ENCODE measurements around the gene PCNX1. TPM values are rescaled to one million over a fixed set of nuclear protein-coding genes. Genes with fewer than 3 reads are reported as not detected.
"Not testable (repeated sequence)": the region's sequence is repeated elsewhere in the genome, so short reads cannot be mapped to it uniquely, and the experiment has no call there.

The PCNX1 gene
- polyA plus RNA-seq, 1 experiment, result 54.2 TPM

GRCh38 chr14:71143381-71144290 is 236.4 kb downstream of the PCNX1 start:
- Histone ChIP-seq H3K27ac (ENCODE audit: low read depth, low read length) (peak overlapping the region; percentile 95), H3K4me3 (ENCODE audit: low read depth, low read length) (no peak overlapping the region), H3K27me3 (ENCODE audit: control insufficient read depth, insufficient read depth, low read length) (no peaks in the 10 kb centered on the region), H3K9me3 (ENCODE audit: control insufficient read depth, insufficient read depth, low read length) (no peaks in the 10 kb centered on the region; the same call in none of the 2 replicates)
- ChIA-PET CTCF (interaction anchor here (0.8 to 3.9 kb wide), 3 partner anchors 23 to 712 kb away, joined by 4 to 48 read pairs (median 5); no protein-coding TSS in a partner anchor), POLR2A (interaction anchor here (1.3 kb wide), 1 partner anchor 178 kb away, joined by 14 read pairs; the partner anchor contains the start of gene SIPA1L1)
- TF ChIP-seq, protein P1, sequence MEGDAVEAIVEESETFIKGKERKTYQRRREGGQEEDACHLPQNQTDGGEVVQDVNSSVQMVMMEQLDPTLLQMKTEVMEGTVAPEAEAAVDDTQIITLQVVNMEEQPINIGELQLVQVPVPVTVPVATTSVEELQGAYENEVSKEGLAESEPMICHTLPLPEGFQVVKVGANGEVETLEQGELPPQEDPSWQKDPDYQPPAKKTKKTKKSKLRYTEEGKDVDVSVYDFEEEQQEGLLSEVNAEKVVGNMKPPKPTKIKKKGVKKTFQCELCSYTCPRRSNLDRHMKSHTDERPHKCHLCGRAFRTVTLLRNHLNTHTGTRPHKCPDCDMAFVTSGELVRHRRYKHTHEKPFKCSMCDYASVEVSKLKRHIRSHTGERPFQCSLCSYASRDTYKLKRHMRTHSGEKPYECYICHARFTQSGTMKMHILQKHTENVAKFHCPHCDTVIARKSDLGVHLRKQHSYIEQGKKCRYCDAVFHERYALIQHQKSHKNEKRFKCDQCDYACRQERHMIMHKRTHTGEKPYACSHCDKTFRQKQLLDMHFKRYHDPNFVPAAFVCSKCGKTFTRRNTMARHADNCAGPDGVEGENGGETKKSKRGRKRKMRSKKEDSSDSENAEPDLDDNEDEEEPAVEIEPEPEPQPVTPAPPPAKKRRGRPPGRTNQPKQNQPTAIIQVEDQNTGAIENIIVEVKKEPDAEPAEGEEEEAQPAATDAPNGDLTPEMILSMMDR (IDR thresholded peaks at IDR 0.05; ENCODE audit: low read depth, low read length), result no peak
- peak; percentile 15 for DNase-seq (ENCODE audit: low read depth, low spot score)

- CTCF ChIA-PET, POLR2A ChIA-PET: not testable (repeated sequence)
Measured at GRCh38 chr14:71147335-71147734, 240.1 kb downstream of the PCNX1 start.

DNA sequence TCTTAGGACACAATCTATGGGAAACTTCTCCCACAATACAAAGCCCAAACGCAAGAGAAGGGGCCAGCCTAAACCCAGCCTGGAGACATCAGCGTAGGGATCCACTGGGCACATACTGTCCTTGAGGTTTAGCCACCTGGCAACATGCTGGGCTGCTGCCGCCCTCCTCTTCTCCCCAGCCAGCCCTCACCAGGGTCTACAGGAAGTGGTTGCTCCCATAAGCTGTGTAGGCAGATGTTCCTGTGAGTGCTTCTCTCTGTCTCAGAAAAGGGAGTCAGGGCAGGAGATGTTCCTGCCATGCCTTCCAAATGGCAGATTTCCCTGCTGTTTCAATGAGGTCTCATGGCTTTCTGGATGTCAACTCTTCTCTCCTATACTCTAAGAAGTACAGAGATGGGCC is 241.4 kb downstream of the PCNX1 start:
- ChIA-PET CTCF (no interaction called here), POLR2A (no interaction called here)
- Histone ChIP-seq H3K27me3 (ENCODE audit: control insufficient read depth, insufficient read depth, low read length) (no peaks in the 10 kb centered on the region), H3K27ac (ENCODE audit: low read depth, low read length) (no peak overlapping the region), H3K9me3 (ENCODE audit: control insufficient read depth, insufficient read depth, low read length) (peaks cover 9% of the 10 kb centered on the region), H3K4me3 (ENCODE audit: low read depth, low read length) (no peak overlapping the region)
- TF ChIP-seq, protein P1 (IDR thresholded peaks at IDR 0.05; ENCODE audit: low read depth, low read length), result no peak
- DNase-seq (ENCODE audit: low read depth, low spot score), result no peak

More at GRCh38 chr14:71147335-71147734, 240.1 kb downstream of the PCNX1 start:
- H3K27ac ChIP-seq (ENCODE audit: low read depth, low read length); H3K4me3 ChIP-seq (ENCODE audit: low read depth, low read length); H3K9me3 ChIP-seq (ENCODE audit: control insufficient read depth, insufficient read depth, low read length); H3K27me3 ChIP-seq (ENCODE audit: control insufficient read depth, insufficient read depth, low read length); DNase-seq (ENCODE audit: low read depth, low spot score): not testable (repeated sequence)

- CTCF ChIA-PET, result no interaction called here
- Histone ChIP-seq H3K27ac (ENCODE audit: low read depth, low read length) (no peak overlapping the region), H3K9me3 (ENCODE audit: control insufficient read depth, insufficient read depth, low read length) (peaks cover 9% of the 10 kb centered on the region), H3K4me3 (ENCODE audit: low read depth, low read length) (no peak overlapping the region), H3K27me3 (ENCODE audit: control insufficient read depth, insufficient read depth, low read length) (no peaks in the 10 kb centered on the region)
- POLR2A ChIA-PET, result no interaction called here
- TF ChIP-seq, protein P1 (IDR thresholded peaks at IDR 0.05; ENCODE audit: low read depth, low read length), result no peak
- DNase-seq (ENCODE audit: low read depth, low spot score), result no peak
Measured at GRCh38 chr14:71150737-71151136, 243.5 kb downstream of the PCNX1 start.

GRCh38 chr14:71155743-71156142 is 248.5 kb downstream of the PCNX1 start:
- H3K9me3 ChIP-seq (ENCODE audit: control insufficient read depth, insufficient read depth, low read length), result peaks cover 9% of the 10 kb centered on the region
- H3K27me3 ChIP-seq (ENCODE audit: control insufficient read depth, insufficient read depth, low read length), result no peaks in the 10 kb centered on the region
- TF ChIP-seq, protein P1 (IDR thresholded peaks at IDR 0.05; ENCODE audit: low read depth, low read length), result no peak
- no peak overlapping the region for H3K4me3 ChIP-seq (ENCODE audit: low read depth, low read length)
- ChIA-PET CTCF (interaction anchor here (1.1 kb wide), 1 partner anchor 11 kb away, joined by 3 read pairs; no protein-coding TSS in a partner anchor), POLR2A (no interaction called here)
- no peak for DNase-seq (ENCODE audit: low read depth, low spot score)
- no peak overlapping the region for H3K27ac ChIP-seq (ENCODE audit: low read depth, low read length)
